HL-60/S4 (cell line): Measurements from ENCODE around the gene RAC3.

Experiments
- in situ Hi-C: fragments of 300-500 bp; cut with MboI; formaldehyde crosslinking; loops from 2 replicates; pipeline ENCODE4 v1.14.3; 2022; ENCODE audit warnings: low sequenced_read_pairs

The RAC3 gene

GRCh38 chr17:82053130-82053529 is 21.7 kb downstream of the RAC3 start:
- in situ Hi-C loops = no loop called here

- in situ Hi-C loops = no loop called here
These were observed 22.2 kb downstream of the RAC3 start for GRCh38 chr17:82053556-82054263.

GRCh38 chr17:82054351-82055022 is 23.0 kb downstream of the RAC3 start:
- in situ Hi-C loops = no loop called here

- in situ Hi-C loops = no loop called here
These were observed 23.8 kb downstream of the RAC3 start for GRCh38 chr17:82055023-82055964.

- in situ Hi-C loops = no loop called here
These were observed 24.7 kb downstream of the RAC3 start for GRCh38 chr17:82055965-82056728.

- in situ Hi-C loops = no loop called here
These were observed 25.5 kb downstream of the RAC3 start for GRCh38 chr17:82056729-82057621.

- in situ Hi-C loops = no loop called here
These were observed 26.9 kb downstream of the RAC3 start for GRCh38 chr17:82058230-82058854.

GRCh38 chr17:82058855-82059249 is 27.4 kb downstream of the RAC3 start:
- in situ Hi-C loops = no loop called here

GRCh38 chr17:82059272-82060000 is 28.0 kb downstream of the RAC3 start:
- in situ Hi-C loops = no loop called here

- in situ Hi-C loops = no loop called here
These were observed 28.5 kb downstream of the RAC3 start for GRCh38 chr17:82060001-82060380.

- in situ Hi-C loops = no loop called here
These were observed 29.1 kb downstream of the RAC3 start for GRCh38 chr17:82060614-82061013.

- in situ Hi-C loops = no loop called here
These were observed 29.8 kb downstream of the RAC3 start for GRCh38 chr17:82061047-82061925.

GRCh38 chr17:82062076-82062983 is 30.9 kb downstream of the RAC3 start:
- in situ Hi-C loops = no loop called here

GRCh38 chr17:82062984-82063368 is 31.5 kb downstream of the RAC3 start:
- in situ Hi-C loops = no loop called here

GRCh38 chr17:82063424-82064415 is 32.2 kb downstream of the RAC3 start:
- in situ Hi-C loops = no loop called here
